HEK293T (cell line): ENCODE measurements around the gene ZC3H4.

ENCODE experiments used
- CTCF ChIA-PET: fragments of 350-600 bp; formaldehyde crosslinking; extraction: SDS; loops from one replicate; lab custom pipeline; 2021; ENCODE audit warnings: antibody characterized with exemption, inconsistent platforms; lab: Yijun Ruan, JAX
- POLR2A ChIA-PET: fragments of 350-600 bp; formaldehyde crosslinking; extraction: SDS; loops from one replicate; lab custom pipeline; 2020; ENCODE audit warnings: antibody characterized with exemption, inconsistent platforms; lab: Yijun Ruan, JAX
- DNase-seq: peaks from one replicate; pipeline ENCODE4 v3.0.0; 2012; ENCODE audit warnings: mixed read lengths; ENCODE audit errors: extremely low spot score
- ARNT ChIP-seq: fragments of 450-650 bp; IDR thresholded peaks from 2 replicates; pipeline ENCODE4 v1.6.1; 2017; ENCODE audit warnings: mild to moderate bottlenecking
- BHLHE40 ChIP-seq: fragments of 450-650 bp; IDR thresholded peaks from 2 replicates; pipeline ENCODE4 v1.6.1; 2016; ENCODE audit warnings: mild to moderate bottlenecking, moderate library complexity, borderline replicate concordance
- CTBP1 ChIP-seq: fragments of 450-650 bp; IDR thresholded peaks from 2 replicates; pipeline ENCODE4 v1.6.1; 2016; ENCODE audit warnings: borderline replicate concordance
- ELF4 ChIP-seq: fragments of 450-650 bp; IDR thresholded peaks from 2 replicates; pipeline ENCODE4 v1.6.1; 2017; ENCODE audit warnings: antibody characterized with exemption
- FOXA1 ChIP-seq: fragments of 450-650 bp; IDR thresholded peaks from 2 replicates; pipeline ENCODE4 v1.6.1; 2016; ENCODE audit warnings: mild to moderate bottlenecking
- FOXK2 ChIP-seq: fragments of 450-650 bp; IDR thresholded peaks from 2 replicates; pipeline ENCODE4 v1.6.1; 2016; ENCODE audit warnings: mild to moderate bottlenecking
- FOXM1 ChIP-seq: fragments of 450-650 bp; IDR thresholded peaks from 2 replicates; pipeline ENCODE4 v1.6.1; 2017; ENCODE audit warnings: mild to moderate bottlenecking, borderline replicate concordance
- HDGF ChIP-seq: fragments of 450-650 bp; IDR thresholded peaks from 2 replicates; pipeline ENCODE4 v1.6.1; 2017; ENCODE audit warnings: antibody characterized with exemption, borderline replicate concordance
- L3MBTL2 ChIP-seq: fragments of 450-650 bp; conservative IDR thresholded peaks from 2 replicates; pipeline ENCODE4 v1.6.1; 2016; ENCODE audit warnings: mild to moderate bottlenecking
- LEF1 ChIP-seq: fragments of 450-650 bp; IDR thresholded peaks from 2 replicates; pipeline ENCODE4 v1.6.1; 2017; ENCODE audit warnings: mild to moderate bottlenecking, borderline replicate concordance
- NFRKB ChIP-seq: fragments of 450-650 bp; IDR thresholded peaks from 2 replicates; pipeline ENCODE4 v1.6.1; 2016; ENCODE audit warnings: mild to moderate bottlenecking, moderate library complexity
- SP1 ChIP-seq: fragments of 450-650 bp; IDR thresholded peaks from 2 replicates; pipeline ENCODE4 v1.6.1; 2017
- SUZ12 ChIP-seq: fragments of 450-650 bp; IDR thresholded peaks from 2 replicates; pipeline ENCODE4 v1.6.1; 2016; ENCODE audit warnings: mild to moderate bottlenecking
- TARDBP ChIP-seq: fragments of 450-650 bp; IDR thresholded peaks from 2 replicates; pipeline ENCODE4 v1.6.1; 2016
- ZNF384 ChIP-seq: fragments of 450-650 bp; IDR thresholded peaks from 2 replicates; pipeline ENCODE4 v1.6.1; 2016
- TF ChIP-seq, protein P1 (sequence below): fragments of 450-650 bp; IDR thresholded peaks from 2 replicates; pipeline ENCODE4 v1.6.1; 2016

Gene ZC3H4

GRCh38 chr19:47156861-47157430 is 43.4 kb upstream of the ZC3H4 start:
- no peak for DNase-seq
- ChIA-PET CTCF (no interaction called here), POLR2A (interaction anchor here (1.6 kb wide), 1 partner anchor 44 kb away, joined by 4 read pairs; the partner anchor contains the start of gene ZC3H4)
- TF ChIP-seq TARDBP (no peak), FOXK2 (no peak), ELF4 (no peak), ZNF384 (no peak), FOXA1 (no peak), CTBP1 (no peak), LEF1 (no peak), NFRKB (no peak), FOXM1 (no peak), L3MBTL2 (no peak), SP1 (no peak), ARNT (no peak), HDGF (no peak), SUZ12 (no peak), BHLHE40 (no peak)
- TF ChIP-seq, protein P1, sequence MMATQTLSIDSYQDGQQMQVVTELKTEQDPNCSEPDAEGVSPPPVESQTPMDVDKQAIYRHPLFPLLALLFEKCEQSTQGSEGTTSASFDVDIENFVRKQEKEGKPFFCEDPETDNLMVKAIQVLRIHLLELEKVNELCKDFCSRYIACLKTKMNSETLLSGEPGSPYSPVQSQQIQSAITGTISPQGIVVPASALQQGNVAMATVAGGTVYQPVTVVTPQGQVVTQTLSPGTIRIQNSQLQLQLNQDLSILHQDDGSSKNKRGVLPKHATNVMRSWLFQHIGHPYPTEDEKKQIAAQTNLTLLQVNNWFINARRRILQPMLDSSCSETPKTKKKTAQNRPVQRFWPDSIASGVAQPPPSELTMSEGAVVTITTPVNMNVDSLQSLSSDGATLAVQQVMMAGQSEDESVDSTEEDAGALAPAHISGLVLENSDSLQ, result no peak

DNA sequence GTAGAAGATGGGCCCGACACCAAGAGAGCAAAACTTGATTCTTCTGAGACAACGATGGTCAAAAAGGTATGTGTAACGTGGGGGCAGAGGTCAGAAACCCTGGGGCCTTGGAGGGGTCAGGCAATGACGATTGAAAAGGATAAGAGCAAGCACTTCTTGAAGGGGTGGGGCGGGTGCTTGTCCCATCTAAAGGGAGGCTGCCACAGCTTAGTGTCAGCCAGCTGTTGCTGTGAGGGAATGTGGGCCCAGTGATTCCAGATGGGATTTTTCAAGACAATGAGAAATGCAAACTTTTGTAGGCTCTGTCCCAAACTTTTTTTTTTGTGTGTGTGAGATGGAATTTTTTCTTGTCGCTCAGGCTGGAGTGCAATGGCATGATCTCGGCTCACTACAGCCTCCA is 41.6 kb upstream of the ZC3H4 start:
- TF ChIP-seq SUZ12, result no peak
- TF ChIP-seq FOXA1, result no peak
- no peak for TF ChIP-seq LEF1
- TF ChIP-seq, protein P1, result no peak
- TF ChIP-seq SP1, result no peak
- no peak for TF ChIP-seq ZNF384
- TF ChIP-seq TARDBP, result no peak
- TF ChIP-seq BHLHE40, result no peak
- TF ChIP-seq FOXM1, result no peak
- TF ChIP-seq ELF4, result no peak
- TF ChIP-seq CTBP1, result no peak
- no peak for TF ChIP-seq L3MBTL2
- no peak for TF ChIP-seq HDGF
- no peak for TF ChIP-seq FOXK2
- no peak for TF ChIP-seq ARNT
- TF ChIP-seq NFRKB, result no peak
- DNase-seq, result no peak
- POLR2A ChIA-PET, result interaction anchor here (0.6 kb wide), 1 partner anchor 107 kb away, joined by 3 read pairs; no protein-coding TSS in a partner anchor
- CTCF ChIA-PET, result no interaction called here

DNA sequence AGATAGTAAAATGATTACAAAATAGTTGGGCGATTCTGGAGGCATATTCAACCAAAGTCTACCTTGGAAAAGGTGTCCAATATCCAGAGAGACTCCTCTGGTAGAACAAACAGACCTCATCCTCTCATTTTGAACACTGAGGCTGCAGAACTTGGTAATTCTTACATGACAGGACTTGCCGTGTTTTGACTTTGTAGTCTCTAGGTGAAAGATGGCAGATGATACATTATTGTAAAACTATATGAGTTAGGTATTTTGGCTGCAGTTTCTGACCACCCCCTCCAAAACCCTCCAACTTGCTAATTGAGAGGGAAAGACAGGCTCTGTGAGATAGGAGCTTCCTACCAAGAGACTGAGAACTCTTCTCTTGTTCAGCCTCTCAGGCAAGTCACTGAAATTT is 39.7 kb upstream of the ZC3H4 start:
- no peak for DNase-seq
- POLR2A ChIA-PET, result no interaction called here
- CTCF ChIA-PET, result no interaction called here
- TF ChIP-seq SP1, result no peak
- TF ChIP-seq SUZ12, result no peak
- TF ChIP-seq CTBP1, result no peak
- TF ChIP-seq FOXK2, result no peak
- no peak for TF ChIP-seq FOXM1
- TF ChIP-seq, protein P1, result no peak
- no peak for TF ChIP-seq ARNT
- TF ChIP-seq HDGF, result no peak
- no peak for TF ChIP-seq BHLHE40
- no peak for TF ChIP-seq ELF4
- TF ChIP-seq FOXA1, result no peak
- no peak for TF ChIP-seq LEF1
- no peak for TF ChIP-seq L3MBTL2
- TF ChIP-seq TARDBP, result no peak
- no peak for TF ChIP-seq NFRKB
- no peak for TF ChIP-seq ZNF384

DNA sequence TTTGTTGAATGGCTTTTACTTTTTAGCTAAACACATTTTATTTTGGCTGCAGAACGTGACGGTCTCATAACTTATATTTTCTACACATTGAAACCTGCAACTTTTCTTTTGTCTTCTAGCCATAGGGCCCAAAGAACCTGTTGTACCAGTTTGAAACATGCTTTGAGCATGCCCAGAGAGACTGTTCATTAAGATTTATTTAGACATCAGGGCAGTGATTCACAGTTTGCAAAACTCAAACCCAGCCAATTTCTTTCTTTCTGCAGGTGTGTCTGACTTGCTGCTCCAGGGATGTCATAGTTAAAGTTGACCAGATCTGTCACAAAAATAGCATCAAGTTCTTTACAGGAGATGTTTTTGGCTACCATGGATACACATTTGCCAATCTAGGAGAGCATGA is 39.1 kb upstream of the ZC3H4 start:
- POLR2A ChIA-PET, result no interaction called here
- DNase-seq, result no peak
- CTCF ChIA-PET, result no interaction called here
- TF ChIP-seq FOXM1, result no peak

DNA sequence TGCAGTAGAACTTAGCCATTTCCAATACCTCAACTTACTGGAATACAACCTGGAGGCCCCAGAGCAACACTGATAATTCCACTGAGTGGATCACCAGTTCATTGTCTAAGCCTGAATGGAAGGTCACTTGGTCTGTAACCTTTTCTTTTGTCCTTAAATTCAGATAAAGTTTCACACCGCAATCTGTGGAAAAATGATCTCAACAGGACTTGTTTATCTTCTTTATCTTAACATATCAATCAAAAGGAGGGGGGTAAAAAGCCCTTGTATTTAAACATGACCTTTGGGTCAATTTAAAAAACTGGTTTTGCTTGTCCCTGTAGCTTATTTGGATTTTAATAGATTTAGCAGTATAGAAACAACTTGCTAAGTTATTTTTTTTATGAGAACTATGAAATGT is 38.6 kb upstream of the ZC3H4 start:
- TF ChIP-seq SUZ12 (no peak), NFRKB (no peak), FOXA1 (no peak), CTBP1 (no peak), HDGF (no peak), ARNT (no peak), ZNF384 (no peak), BHLHE40 (no peak), TARDBP (no peak), FOXM1 (no peak), L3MBTL2 (no peak), FOXK2 (no peak), LEF1 (no peak), ELF4 (no peak)
- TF ChIP-seq, protein P1, result no peak
- no peak for DNase-seq
- ChIA-PET CTCF (no interaction called here), POLR2A (no interaction called here)
